SU-DHL-6 (cell line): Measurements from ENCODE around the gene GGA3.

ENCODE experiments used
- CTCF ChIP-seq: fragments of 200-600 bp; sonication (generic); IDR thresholded peaks from one replicate; pipeline ENCODE4 v1.5.1; 2017; ENCODE audit warnings: antibody characterized with exemption, mild to moderate bottlenecking, low read length, moderate library complexity; ENCODE audit not compliant: insufficient read depth, poor library complexity, severe bottlenecking
- EZH2phosphoT487 ChIP-seq: fragments of 200-600 bp; sonication (generic), shearing (Covaris generic); conservative IDR thresholded peaks from 2 replicates; pipeline ENCODE4 v1.6.1; 2018; ENCODE audit warnings: mild to moderate bottlenecking, antibody characterized with exemption, low read length, moderate library complexity, mixed read lengths

- no peak for TF ChIP-seq CTCF
- TF ChIP-seq EZH2phosphoT487 = no peak
These were observed 69.8 kb downstream of the GGA3 start for GRCh38 chr17:75191584-75191983.
